MM.1S (cell line): ENCODE data around the gene NBPF14.
"Not testable (repeated sequence)": the region's sequence is repeated elsewhere in the genome, so short reads cannot be mapped to it uniquely, and the experiment has no call there.

Experiments used
- EZH2 ChIP-seq: fragments of 300-600 bp; sonication (generic); optimal IDR thresholded peaks from 2 replicates; pipeline ENCODE3; 2017; ENCODE audit warnings: low read depth, mild to moderate bottlenecking, antibody characterized with exemption, low read length, mixed read lengths
- TF ChIP-seq, protein P1 (sequence below): fragments of 300-600 bp; sonication (generic); IDR thresholded peaks from 2 replicates; pipeline ENCODE4 v1.5.1; 2016; ENCODE audit warnings: antibody characterized with exemption, low read length, mixed read lengths

GRCh38 chr1:148523205-148524144 is 72.3 kb downstream of the NBPF14 start:
- TF ChIP-seq EZH2, result not testable (repeated sequence)
- TF ChIP-seq, protein P1, sequence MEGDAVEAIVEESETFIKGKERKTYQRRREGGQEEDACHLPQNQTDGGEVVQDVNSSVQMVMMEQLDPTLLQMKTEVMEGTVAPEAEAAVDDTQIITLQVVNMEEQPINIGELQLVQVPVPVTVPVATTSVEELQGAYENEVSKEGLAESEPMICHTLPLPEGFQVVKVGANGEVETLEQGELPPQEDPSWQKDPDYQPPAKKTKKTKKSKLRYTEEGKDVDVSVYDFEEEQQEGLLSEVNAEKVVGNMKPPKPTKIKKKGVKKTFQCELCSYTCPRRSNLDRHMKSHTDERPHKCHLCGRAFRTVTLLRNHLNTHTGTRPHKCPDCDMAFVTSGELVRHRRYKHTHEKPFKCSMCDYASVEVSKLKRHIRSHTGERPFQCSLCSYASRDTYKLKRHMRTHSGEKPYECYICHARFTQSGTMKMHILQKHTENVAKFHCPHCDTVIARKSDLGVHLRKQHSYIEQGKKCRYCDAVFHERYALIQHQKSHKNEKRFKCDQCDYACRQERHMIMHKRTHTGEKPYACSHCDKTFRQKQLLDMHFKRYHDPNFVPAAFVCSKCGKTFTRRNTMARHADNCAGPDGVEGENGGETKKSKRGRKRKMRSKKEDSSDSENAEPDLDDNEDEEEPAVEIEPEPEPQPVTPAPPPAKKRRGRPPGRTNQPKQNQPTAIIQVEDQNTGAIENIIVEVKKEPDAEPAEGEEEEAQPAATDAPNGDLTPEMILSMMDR, result not testable (repeated sequence)
